Panc1 (cell line): ENCODE results near the gene AKT3. TPM values are rescaled to one million over a fixed set of nuclear protein-coding genes. Genes with fewer than 3 reads are reported as not detected.

Source experiments
- ATAC-seq: fragments of 200-7000 bp; cut with Tn5 transposase; 2 replicates; pipeline ENCODE4 v1.9.1; 2020; ENCODE audit warnings: mild to moderate bottlenecking, moderate library complexity
- BruUV-seq: library from RNA; stranded (reverse); fragments of 400-500 nt; replicated peaks from 2 replicates; lab custom pipeline; 2021; lab: Mats Ljungman, UMichigan
- CTCF ChIA-PET: fragments of 300-600 bp; sonication (Branson Sonifier 250); formaldehyde crosslinking; loops from one replicate; lab custom pipeline; 2022; ENCODE audit warnings: antibody characterized with exemption; lab: Charles Lee
- POLR2A ChIA-PET: fragments of 300-600 bp; sonication (Branson Sonifier 250); formaldehyde crosslinking; loops from one replicate; lab custom pipeline; 2022; ENCODE audit warnings: antibody characterized with exemption; lab: Charles Lee
- DNase-seq: peaks from one replicate; pipeline ENCODE4 v3.0.0-alpha.2; 2010; ENCODE audit warnings: low read depth, low spot score
- H3K27ac ChIP-seq: 2 replicates; pipeline ENCODE4 v1.5.1; 2011; ENCODE audit warnings: mild to moderate bottlenecking, low read length, inconsistent platforms
- H3K27me3 ChIP-seq: fragments of 200-500 bp; sonication (Bioruptor generic); 2 replicates; pipeline ENCODE4 v1.6.0; 2014; ENCODE audit warnings: low read length, inconsistent platforms; ENCODE audit not compliant: control insufficient read depth, insufficient read depth
- H3K36me3 ChIP-seq: fragments of 200-500 bp; sonication (Bioruptor generic); 2 replicates; pipeline ENCODE4 v1.5.1; 2014; ENCODE audit warnings: inconsistent platforms, mild to moderate bottlenecking, low read length, moderate library complexity; ENCODE audit not compliant: control insufficient read depth, insufficient read depth
- H3K4me1 ChIP-seq: 2 replicates; pipeline ENCODE4 v1.5.1; 2011; ENCODE audit warnings: inconsistent platforms, mild to moderate bottlenecking, low read length, moderate library complexity; ENCODE audit not compliant: control insufficient read depth, insufficient read depth
- H3K4me3 ChIP-seq, 2 experiments: 2 replicates each; pipeline ENCODE4 v1.5.1; 2011 to 2012; ENCODE audit warnings: low read depth in 2 of 2, low read length in 2 of 2, mild to moderate bottlenecking in 2 of 2, inconsistent platforms in 1 of 2, moderate library complexity in 1 of 2
- H3K9me3 ChIP-seq: fragments of 200-500 bp; sonication (Bioruptor generic); 2 replicates; pipeline ENCODE4 v1.5.1; 2014; ENCODE audit warnings: low read depth, mild to moderate bottlenecking, inconsistent platforms, low read length, moderate library complexity; ENCODE audit not compliant: control insufficient read depth, insufficient read depth
- POLR2AphosphoS5 ChIP-seq: IDR thresholded peaks from 2 replicates; pipeline ENCODE4 v1.6.1; 2012; ENCODE audit warnings: mild to moderate bottlenecking, low read depth, low read length, moderate library complexity
- REST ChIP-seq, 2 experiments: IDR thresholded peaks; 2 replicates each; pipeline ENCODE4 v1.6.1; 2011 to 2012; ENCODE audit warnings: low read depth in 2 of 2, control low read depth in 1 of 2, low read length in 1 of 2, mild to moderate bottlenecking in 1 of 2, moderate library complexity in 1 of 2; ENCODE audit not compliant: insufficient read depth in 1 of 2
- SIN3A ChIP-seq: IDR thresholded peaks from 2 replicates; pipeline ENCODE4 v1.6.1; 2012; ENCODE audit warnings: low read depth, mild to moderate bottlenecking, low read length, moderate library complexity, borderline replicate concordance; ENCODE audit not compliant: insufficient read depth
- TCF7L2 ChIP-seq: IDR thresholded peaks from 2 replicates; pipeline ENCODE4 v1.6.1; 2011; ENCODE audit warnings: mild to moderate bottlenecking, low read depth, low read length, inconsistent platforms
- in situ Hi-C: cut with HindIII; loops from 2 replicates; pipeline ENCODE4 v1.10.0; 2016; ENCODE audit warnings: low sequenced_read_pairs, low pct_unique_long_range_greater_than_20kb
- intact Hi-C: fragments of 100-400 bp; cut with micrococcal nuclease; formaldehyde crosslinking; loops from one replicate; pipeline ENCODE4 v1.10.0; 2022; ENCODE audit not compliant: unreplicated experiment
- total RNA-seq: library from RNA; stranded (reverse); gene quantifications from one replicate; pipeline ENCODE4 v1.2.1, GENCODE V29; 2021; ENCODE audit not compliant: unreplicated experiment
- TF ChIP-seq, protein P1 (sequence below): fragments of 450-650 bp; IDR thresholded peaks from 2 replicates; pipeline ENCODE4 v1.5.1; 2017; ENCODE audit warnings: mild to moderate bottlenecking

The AKT3 gene
- total RNA-seq, 1 experiment from 2014 or later = 11.0 TPM

- POLR2A ChIA-PET = no interaction called here
- CTCF ChIA-PET = no interaction called here
- Histone ChIP-seq H3K36me3 (no peaks in the 10 kb centered on the region), H3K9me3 (no peaks in the 10 kb centered on the region), H3K4me1 (no peaks in the 10 kb centered on the region), H3K27ac (no peak overlapping the region), H3K4me3 (no peak overlapping the region), H3K27me3 (no peaks in the 10 kb centered on the region)
- in situ Hi-C loops = no loop called here
- no peak for TF ChIP-seq TCF7L2
- TF ChIP-seq POLR2AphosphoS5 = no peak
- no peak for TF ChIP-seq SIN3A
- TF ChIP-seq REST (IDR thresholded peaks at IDR 0.05; ENCODE audit: insufficient read depth in 1 of 2, low read depth in 2 of 2, low read length in 1 of 2) = no peak
- TF ChIP-seq, protein P1, sequence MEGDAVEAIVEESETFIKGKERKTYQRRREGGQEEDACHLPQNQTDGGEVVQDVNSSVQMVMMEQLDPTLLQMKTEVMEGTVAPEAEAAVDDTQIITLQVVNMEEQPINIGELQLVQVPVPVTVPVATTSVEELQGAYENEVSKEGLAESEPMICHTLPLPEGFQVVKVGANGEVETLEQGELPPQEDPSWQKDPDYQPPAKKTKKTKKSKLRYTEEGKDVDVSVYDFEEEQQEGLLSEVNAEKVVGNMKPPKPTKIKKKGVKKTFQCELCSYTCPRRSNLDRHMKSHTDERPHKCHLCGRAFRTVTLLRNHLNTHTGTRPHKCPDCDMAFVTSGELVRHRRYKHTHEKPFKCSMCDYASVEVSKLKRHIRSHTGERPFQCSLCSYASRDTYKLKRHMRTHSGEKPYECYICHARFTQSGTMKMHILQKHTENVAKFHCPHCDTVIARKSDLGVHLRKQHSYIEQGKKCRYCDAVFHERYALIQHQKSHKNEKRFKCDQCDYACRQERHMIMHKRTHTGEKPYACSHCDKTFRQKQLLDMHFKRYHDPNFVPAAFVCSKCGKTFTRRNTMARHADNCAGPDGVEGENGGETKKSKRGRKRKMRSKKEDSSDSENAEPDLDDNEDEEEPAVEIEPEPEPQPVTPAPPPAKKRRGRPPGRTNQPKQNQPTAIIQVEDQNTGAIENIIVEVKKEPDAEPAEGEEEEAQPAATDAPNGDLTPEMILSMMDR = no peak
- intact Hi-C loops = no loop called here
- ATAC-seq (no peak), DNase-seq (no peak)
- no TSS peak for BruUV-seq
Measured at GRCh38 chr1:243457363-243457982, 392.6 kb downstream of the AKT3 start.

DNA sequence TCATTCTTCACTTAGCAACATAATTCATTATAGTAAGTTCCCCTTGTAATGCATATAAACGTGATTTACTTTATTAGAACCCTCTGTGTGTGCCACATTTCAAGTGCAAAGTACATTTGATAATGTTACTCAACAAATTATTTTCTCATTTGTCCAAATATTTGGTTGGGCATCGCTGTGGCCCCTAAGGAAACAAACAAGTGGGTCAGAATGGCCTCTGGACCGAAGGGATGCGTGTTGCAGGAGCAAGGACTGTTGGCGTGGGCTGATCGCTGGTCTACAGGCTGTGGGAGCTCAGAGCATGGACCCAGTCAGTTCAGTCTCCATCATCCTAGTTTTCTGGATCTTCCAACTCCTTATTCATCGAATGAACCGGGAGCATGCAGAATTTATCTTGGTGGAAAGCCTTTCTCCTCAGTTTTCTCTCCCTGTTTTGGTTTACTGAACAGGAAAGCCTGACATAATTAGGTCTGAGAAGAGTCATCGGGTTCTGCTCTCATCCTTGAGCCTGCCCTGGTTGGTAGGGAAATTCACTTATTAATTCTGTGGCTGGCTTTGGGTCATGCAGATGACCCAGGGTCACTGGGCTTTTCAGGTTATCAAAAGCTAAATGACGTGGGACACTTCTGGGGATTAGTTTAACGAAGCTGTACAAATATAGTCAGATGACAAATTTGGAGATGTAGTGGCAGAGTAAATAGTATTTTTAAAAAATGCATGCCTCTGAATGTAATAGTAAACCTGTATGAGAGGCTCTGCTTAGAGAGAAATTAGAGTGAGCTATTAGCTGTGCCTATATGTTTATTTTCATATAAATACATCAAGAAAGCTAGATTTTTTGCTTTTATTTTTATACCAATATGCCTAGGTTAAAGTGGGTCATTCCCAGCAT lies 394.0 kb downstream of the AKT3 start:
- intact Hi-C loops = no loop called here
- ChIA-PET POLR2A (interaction anchor here (0.6 to 0.7 kb wide), 2 partner anchors 67 to 120 kb away, joined by 3 read pairs; no protein-coding TSS in a partner anchor), CTCF (no interaction called here)
- Histone ChIP-seq H3K4me3 (no peak overlapping the region), H3K27ac (no peak overlapping the region), H3K36me3 (no peaks in the 10 kb centered on the region), H3K9me3 (no peaks in the 10 kb centered on the region), H3K27me3 (no peaks in the 10 kb centered on the region), H3K4me1 (no peaks in the 10 kb centered on the region)
- no peak for DNase-seq
- ATAC-seq = no peak
- TF ChIP-seq POLR2AphosphoS5 = no peak
- TF ChIP-seq TCF7L2 = no peak
- TF ChIP-seq SIN3A = no peak
- no peak for TF ChIP-seq REST (IDR thresholded peaks at IDR 0.05; ENCODE audit: insufficient read depth in 1 of 2, low read depth in 2 of 2, low read length in 1 of 2)
- TF ChIP-seq, protein P1 = no peak
- no TSS peak for BruUV-seq
- in situ Hi-C loops = no loop called here
